GM19328 (cell line): ENCODE data around the gene GALNTL6.
"Not testable (repeated sequence)": the region's sequence is repeated elsewhere in the genome, so short reads cannot be mapped to it uniquely, and the experiment has no call there.

Source experiments
- ATAC-seq: cut with Tn5 transposase; IDR thresholded peaks from one replicate; pipeline ENCODE4 v1.9.1; 2021; ENCODE audit warnings: mild to moderate bottlenecking, moderate library complexity; ENCODE audit not compliant: unreplicated experiment

Gene GALNTL6

GRCh38 chr4:172356016-172356415 lies 542.8 kb downstream of the GALNTL6 start:
- ATAC-seq, result no peak

- no peak for ATAC-seq
These were observed 543.9 kb downstream of the GALNTL6 start for GRCh38 chr4:172357006-172357540.

- ATAC-seq, result no peak
These were observed 549.4 kb downstream of the GALNTL6 start for GRCh38 chr4:172362569-172362968.

GRCh38 chr4:172369471-172369959 lies 556.3 kb downstream of the GALNTL6 start:
- no peak for ATAC-seq

- no peak for ATAC-seq
These were observed 564.4 kb downstream of the GALNTL6 start for GRCh38 chr4:172377486-172378140.

- ATAC-seq, result no peak
These were observed 566.6 kb downstream of the GALNTL6 start for GRCh38 chr4:172379834-172380233.

- ATAC-seq, result no peak
These were observed 577.1 kb downstream of the GALNTL6 start for GRCh38 chr4:172390331-172390730.

GRCh38 chr4:172392741-172393140 lies 579.5 kb downstream of the GALNTL6 start:
- no peak for ATAC-seq

- ATAC-seq, result no peak
These were observed 580.0 kb downstream of the GALNTL6 start for GRCh38 chr4:172393220-172393619.

GRCh38 chr4:172404676-172405075 lies 591.5 kb downstream of the GALNTL6 start:
- no peak for ATAC-seq

- no peak for ATAC-seq
These were observed 597.2 kb downstream of the GALNTL6 start for GRCh38 chr4:172410363-172410762.

GRCh38 chr4:172411149-172411548 lies 597.9 kb downstream of the GALNTL6 start:
- ATAC-seq, result no peak

- ATAC-seq, result no peak
These were observed 599.8 kb downstream of the GALNTL6 start for GRCh38 chr4:172412851-172413580.

GRCh38 chr4:172428979-172429378 lies 615.8 kb downstream of the GALNTL6 start:
- ATAC-seq, result not testable (repeated sequence)

- ATAC-seq, result no peak
These were observed 667.3 kb downstream of the GALNTL6 start for GRCh38 chr4:172480471-172480870.

GRCh38 chr4:172481802-172482508 lies 668.8 kb downstream of the GALNTL6 start:
- ATAC-seq, result no peak

- ATAC-seq, result no peak
These were observed 671.8 kb downstream of the GALNTL6 start for GRCh38 chr4:172485007-172485406.

GRCh38 chr4:172486531-172486930 lies 673.3 kb downstream of the GALNTL6 start:
- no peak for ATAC-seq

- ATAC-seq, result no peak
These were observed 676.7 kb downstream of the GALNTL6 start for GRCh38 chr4:172489861-172490260.

- ATAC-seq, result no peak
These were observed 682.6 kb downstream of the GALNTL6 start for GRCh38 chr4:172495769-172496168.

- no peak for ATAC-seq
These were observed 684.1 kb downstream of the GALNTL6 start for GRCh38 chr4:172497321-172497720.
